H54 (cell line): Measurements from ENCODE around the gene PIGZ.
A peak's percentile ranks its signal among the peaks of the same experiment; 100 is the strongest.

Experiments used
- DNase-seq: peaks from one replicate; pipeline ENCODE4 v3.0.0; 2011; ENCODE audit warnings: low spot score, mixed read lengths; ENCODE audit not compliant: insufficient read length
- FAIRE-seq: peaks from 3 replicates; lab custom pipeline; 2011; peaks lifted over from hg19 to GRCh38; lab: Jason Lieb, UNC
- POLR2A ChIP-seq: IDR thresholded peaks from 2 replicates; pipeline ENCODE4 v1.6.1; 2011; ENCODE audit warnings: low read depth, mild to moderate bottlenecking, low read length

Gene PIGZ

DNA sequence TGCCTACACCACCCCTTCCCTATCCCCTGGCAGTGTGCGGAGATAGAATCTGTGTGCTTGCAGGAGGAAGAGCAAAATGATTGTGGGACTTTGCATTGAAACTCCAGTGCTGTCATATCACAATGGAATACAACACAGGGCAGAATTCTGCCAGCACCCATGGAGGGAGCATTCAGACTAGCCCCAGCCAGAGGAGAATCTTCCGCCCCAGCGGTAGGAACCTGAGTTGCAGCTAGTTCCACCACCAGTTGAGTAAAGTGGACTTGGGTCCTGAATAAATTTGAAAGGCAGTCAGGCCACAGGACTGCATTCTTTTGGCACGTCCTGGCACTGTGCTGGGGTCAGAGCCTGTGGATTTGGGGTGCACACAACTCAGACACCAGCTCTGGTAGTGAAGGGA lies 53.8 kb downstream of the PIGZ start:
- TF ChIP-seq POLR2A, result no peak
- DNase-seq (no peak), FAIRE-seq (no peak)

DNA sequence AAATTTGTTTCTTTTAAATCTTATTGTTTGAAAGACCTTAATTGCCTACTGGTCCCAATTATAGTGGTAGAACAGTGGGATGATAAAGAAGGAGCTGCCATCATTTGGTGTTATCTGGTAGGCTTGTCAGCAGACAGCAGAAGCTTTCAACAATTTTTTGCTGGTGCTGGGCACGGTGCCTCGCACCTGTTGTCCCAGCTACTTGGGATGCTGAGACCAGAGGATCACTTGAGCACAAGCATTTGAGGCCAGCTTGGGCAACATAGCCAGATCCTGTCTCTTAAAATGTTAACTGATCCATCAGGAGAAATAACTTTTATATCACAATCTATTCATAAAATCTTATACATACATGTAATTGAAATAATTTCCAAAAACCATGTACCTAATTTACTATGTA lies 64.9 kb downstream of the PIGZ start:
- no peak for FAIRE-seq
- DNase-seq, result no peak
- TF ChIP-seq POLR2A, result no peak

DNA sequence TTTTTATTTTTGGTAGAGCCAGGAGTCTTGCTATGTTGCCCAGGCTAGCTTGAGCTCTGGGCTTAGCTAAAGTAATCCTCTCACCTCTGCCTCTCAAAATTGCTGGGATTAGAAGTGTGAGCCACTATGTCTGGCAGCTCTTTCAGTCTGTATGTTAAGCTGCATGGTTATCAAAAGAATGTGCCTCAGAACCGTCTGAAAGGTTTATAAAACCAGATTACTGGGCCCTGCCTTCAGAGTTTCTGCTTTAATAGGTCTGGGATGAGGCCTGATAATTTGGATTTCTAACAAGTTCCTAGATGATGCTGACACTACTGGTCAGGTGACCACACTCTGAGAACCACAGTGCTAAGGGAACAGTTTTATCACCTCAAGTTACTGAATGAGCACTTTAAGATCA lies 66.3 kb downstream of the PIGZ start:
- DNase-seq (no peak), FAIRE-seq (peak; percentile 69)
- no peak for TF ChIP-seq POLR2A

DNA sequence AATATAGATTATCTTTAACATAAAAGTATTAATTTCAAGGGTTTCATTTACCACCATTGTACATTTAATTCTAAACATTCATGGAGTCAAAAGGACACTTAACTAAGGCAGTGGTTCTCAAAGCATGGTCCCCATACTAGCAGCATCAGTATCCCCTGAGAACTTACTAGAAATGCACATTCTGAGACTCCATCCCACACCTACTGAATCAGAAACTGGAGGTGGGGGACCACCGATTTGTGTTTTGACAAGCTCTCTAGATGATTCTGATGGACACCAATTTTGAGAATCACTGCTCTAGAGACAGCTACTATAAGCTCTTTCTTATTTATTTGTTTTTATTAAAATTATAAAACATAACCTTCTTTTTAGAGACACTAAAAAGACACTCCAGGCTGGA lies 66.9 kb downstream of the PIGZ start:
- DNase-seq (no peak), FAIRE-seq (no peak)
- no peak for TF ChIP-seq POLR2A
